Measurements from ENCODE around the gene PSMD11. TPM values are rescaled to one million over a fixed set of nuclear protein-coding genes. Genes with fewer than 3 reads are reported as not detected.

The PSMD11 gene
- polyA plus RNA-seq, 1 donor (not counting 4 experiments of a cell fraction or from before 2014, with no cell fraction given), result 103 TPM

DNA sequence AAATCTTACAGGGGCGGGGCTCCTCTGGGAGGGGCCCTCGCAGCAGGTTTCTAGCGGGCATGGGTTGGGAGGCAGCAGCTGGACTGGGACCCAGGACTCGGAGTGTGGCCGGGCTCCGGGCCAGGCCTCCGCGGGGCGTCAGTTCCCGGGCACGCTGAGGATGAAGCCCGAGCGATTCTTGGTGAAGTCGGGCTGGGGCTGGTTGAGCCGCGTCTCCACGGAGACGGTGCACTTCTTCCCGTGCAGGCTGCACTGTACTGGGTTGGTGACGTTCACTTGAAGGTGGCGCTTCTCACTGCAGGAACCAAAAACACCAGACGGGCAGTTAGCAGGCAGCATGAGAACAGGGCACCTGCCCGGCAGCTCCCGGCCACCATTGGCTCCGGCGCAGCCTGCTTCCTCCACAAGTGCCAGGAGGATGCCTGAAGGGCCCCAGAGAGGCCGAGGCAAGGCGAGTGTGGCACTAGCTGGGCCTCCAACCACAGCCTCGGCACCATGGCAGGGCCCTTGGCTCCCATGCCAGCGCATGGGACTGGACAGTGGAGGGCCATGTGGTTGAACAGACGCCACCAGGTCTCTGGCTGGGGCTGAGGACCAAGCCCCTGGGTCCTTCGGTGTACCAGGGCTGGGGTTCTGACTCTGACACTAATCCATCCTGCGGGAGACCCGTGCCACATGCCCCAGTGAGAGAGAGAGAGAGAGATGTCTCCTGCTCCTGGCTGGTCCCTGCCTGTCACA lies 50.5 kb downstream of the PSMD11 start:
- Histone ChIP-seq H3K4me2 (ENCODE audit: control insufficient read depth, extremely low read depth, insufficient read depth, low read depth, low read length) (no peak overlapping the region), H3K4me3 (ENCODE audit: control insufficient read depth in 2 of 3, extremely low read depth in 1 of 3, insufficient read depth in 2 of 3, low read depth in 1 of 3, low read length in 3 of 3) (no peak overlapping the region), H2AFZ (ENCODE audit: control insufficient read depth, low read length) (no peak overlapping the region), H4K20me1 (ENCODE audit: control insufficient read depth, extremely low read depth, insufficient read depth, low read length) (no peaks in the 10 kb centered on the region), H3K9me1 (ENCODE audit: control insufficient read depth, extremely low read depth, insufficient read depth, low read length) (no peaks in the 10 kb centered on the region), H3K27ac (ENCODE audit: control insufficient read depth, insufficient read depth, low read length) (no peak overlapping the region), H3K9ac (ENCODE audit: control insufficient read depth, extremely low read depth, insufficient read depth, low read length) (no peak overlapping the region), H3K79me2 (ENCODE audit: control insufficient read depth, insufficient read depth, low read length) (peaks cover 13% of the 10 kb centered on the region), H3K27me3 (ENCODE audit: control insufficient read depth, extremely low read depth, insufficient read depth, low read length) (no peaks in the 10 kb centered on the region), H3K4me1 (ENCODE audit: control insufficient read depth, extremely low read depth, insufficient read depth, low read length) (peaks cover 49% of the 10 kb centered on the region), H3K36me3 (ENCODE audit: control insufficient read depth in 2 of 2, extremely low read depth in 1 of 2, insufficient read depth in 2 of 2, low read length in 2 of 2) (peaks cover 2 to 4% of the 10 kb centered on the region in 2 experiments), H3K9me3 (ENCODE audit: control insufficient read depth, low read depth, low read length) (no peaks in the 10 kb centered on the region)
- no peak for TF ChIP-seq EZH2 (IDR thresholded peaks at IDR 0.05; ENCODE audit: low read length)
- TF ChIP-seq, protein P1, sequence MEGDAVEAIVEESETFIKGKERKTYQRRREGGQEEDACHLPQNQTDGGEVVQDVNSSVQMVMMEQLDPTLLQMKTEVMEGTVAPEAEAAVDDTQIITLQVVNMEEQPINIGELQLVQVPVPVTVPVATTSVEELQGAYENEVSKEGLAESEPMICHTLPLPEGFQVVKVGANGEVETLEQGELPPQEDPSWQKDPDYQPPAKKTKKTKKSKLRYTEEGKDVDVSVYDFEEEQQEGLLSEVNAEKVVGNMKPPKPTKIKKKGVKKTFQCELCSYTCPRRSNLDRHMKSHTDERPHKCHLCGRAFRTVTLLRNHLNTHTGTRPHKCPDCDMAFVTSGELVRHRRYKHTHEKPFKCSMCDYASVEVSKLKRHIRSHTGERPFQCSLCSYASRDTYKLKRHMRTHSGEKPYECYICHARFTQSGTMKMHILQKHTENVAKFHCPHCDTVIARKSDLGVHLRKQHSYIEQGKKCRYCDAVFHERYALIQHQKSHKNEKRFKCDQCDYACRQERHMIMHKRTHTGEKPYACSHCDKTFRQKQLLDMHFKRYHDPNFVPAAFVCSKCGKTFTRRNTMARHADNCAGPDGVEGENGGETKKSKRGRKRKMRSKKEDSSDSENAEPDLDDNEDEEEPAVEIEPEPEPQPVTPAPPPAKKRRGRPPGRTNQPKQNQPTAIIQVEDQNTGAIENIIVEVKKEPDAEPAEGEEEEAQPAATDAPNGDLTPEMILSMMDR (optimal IDR thresholded peaks at IDR 0.05 in 1 of 3, IDR thresholded peaks at IDR 0.05 in 1 of 3, conservative IDR thresholded peaks at IDR 0.05 in 1 of 3; ENCODE audit: extremely low read depth in 1 of 3, insufficient read depth in 2 of 3, low read length in 3 of 3), result no peak
- dilution Hi-C loops (cut with MboI; ENCODE audit: extremely low pct_ligation_motif_present, low sequenced_read_pairs), result no loop called here
- DNase-seq (ENCODE audit: low read depth, low spot score) (no peak), FAIRE-seq (no peak)

DNA sequence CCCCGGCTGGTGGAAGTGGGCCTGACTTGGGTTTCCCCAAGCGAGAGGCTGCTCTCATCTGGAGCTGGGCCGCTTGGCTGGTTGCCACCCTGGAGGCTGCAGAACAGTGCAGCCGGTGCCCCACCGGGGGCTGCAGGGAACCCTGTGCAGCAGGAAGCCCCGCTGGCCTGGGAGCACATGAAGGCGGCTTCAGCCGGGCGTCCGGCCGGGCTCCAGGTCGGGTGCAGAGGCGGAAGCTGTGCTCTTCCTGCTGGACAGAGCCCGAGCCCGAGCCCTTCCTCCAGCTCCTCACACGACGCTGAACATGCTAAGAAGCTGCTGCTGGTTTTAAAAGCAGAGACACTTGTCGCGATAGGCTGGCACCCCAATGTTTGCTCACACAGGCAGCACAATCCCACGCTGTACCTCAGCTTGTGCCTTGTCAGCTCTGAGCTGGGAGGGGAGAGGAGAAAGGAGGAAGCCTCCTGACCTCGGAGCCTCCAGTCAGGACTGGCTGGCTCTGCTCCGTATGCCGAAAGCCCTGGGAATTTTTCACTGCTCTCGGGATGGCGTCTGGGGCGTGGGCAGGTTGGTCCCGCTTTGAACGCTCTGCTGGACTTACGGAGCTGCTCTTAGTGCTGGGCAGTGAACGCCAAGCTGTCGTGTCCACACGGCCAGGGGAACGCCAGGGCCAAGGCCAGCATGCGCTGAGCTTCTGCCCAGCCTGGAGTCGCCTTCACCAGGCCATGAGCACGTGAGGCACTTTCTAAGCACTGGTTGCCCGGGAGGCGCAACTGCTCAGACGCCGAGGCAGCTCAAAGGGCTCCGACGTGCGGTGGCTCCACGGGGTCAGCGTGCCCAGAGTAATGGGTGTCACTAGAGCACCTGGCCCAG lies 51.3 kb downstream of the PSMD11 start:
- Histone ChIP-seq H3K9me1 (ENCODE audit: control insufficient read depth, extremely low read depth, insufficient read depth, low read length) (no peaks in the 10 kb centered on the region), H4K20me1 (ENCODE audit: control insufficient read depth, extremely low read depth, insufficient read depth, low read length) (no peaks in the 10 kb centered on the region), H3K79me2 (ENCODE audit: control insufficient read depth, insufficient read depth, low read length) (peaks cover 5% of the 10 kb centered on the region), H3K36me3 (ENCODE audit: control insufficient read depth in 2 of 2, extremely low read depth in 1 of 2, insufficient read depth in 2 of 2, low read length in 2 of 2) (peaks cover 2 to 4% of the 10 kb centered on the region in 2 experiments), H3K9me3 (ENCODE audit: control insufficient read depth, low read depth, low read length) (no peaks in the 10 kb centered on the region), H2AFZ (ENCODE audit: control insufficient read depth, low read length) (no peak overlapping the region), H3K4me2 (ENCODE audit: control insufficient read depth, extremely low read depth, insufficient read depth, low read depth, low read length) (no peak overlapping the region), H3K9ac (ENCODE audit: control insufficient read depth, extremely low read depth, insufficient read depth, low read length) (no peak overlapping the region), H3K27me3 (ENCODE audit: control insufficient read depth, extremely low read depth, insufficient read depth, low read length) (no peaks in the 10 kb centered on the region), H3K27ac (ENCODE audit: control insufficient read depth, insufficient read depth, low read length) (peak overlapping the region; percentile 89), H3K4me3 (ENCODE audit: control insufficient read depth in 2 of 3, extremely low read depth in 1 of 3, insufficient read depth in 2 of 3, low read depth in 1 of 3, low read length in 3 of 3) (no peak overlapping the region), H3K4me1 (ENCODE audit: control insufficient read depth, extremely low read depth, insufficient read depth, low read length) (peaks cover 41% of the 10 kb centered on the region)
- FAIRE-seq (no peak), DNase-seq (ENCODE audit: low read depth, low spot score) (no peak)
- dilution Hi-C loops (cut with MboI; ENCODE audit: extremely low pct_ligation_motif_present, low sequenced_read_pairs), result no loop called here
- TF ChIP-seq, protein P1 (optimal IDR thresholded peaks at IDR 0.05 in 1 of 3, IDR thresholded peaks at IDR 0.05 in 1 of 3, conservative IDR thresholded peaks at IDR 0.05 in 1 of 3; ENCODE audit: extremely low read depth in 1 of 3, insufficient read depth in 2 of 3, low read length in 3 of 3), result no peak
- no peak for TF ChIP-seq EZH2 (IDR thresholded peaks at IDR 0.05; ENCODE audit: low read length)
